HTERT RPE-1 (cell line): ENCODE measurements around the gene SPATA9.

Experiments
- in situ Hi-C: fragments of 300-500 bp; cut with MboI; formaldehyde crosslinking; loops from 4 replicates; pipeline ENCODE4 v1.14.3; 2020; ENCODE audit warnings: low sequenced_read_pairs

Gene SPATA9

DNA sequence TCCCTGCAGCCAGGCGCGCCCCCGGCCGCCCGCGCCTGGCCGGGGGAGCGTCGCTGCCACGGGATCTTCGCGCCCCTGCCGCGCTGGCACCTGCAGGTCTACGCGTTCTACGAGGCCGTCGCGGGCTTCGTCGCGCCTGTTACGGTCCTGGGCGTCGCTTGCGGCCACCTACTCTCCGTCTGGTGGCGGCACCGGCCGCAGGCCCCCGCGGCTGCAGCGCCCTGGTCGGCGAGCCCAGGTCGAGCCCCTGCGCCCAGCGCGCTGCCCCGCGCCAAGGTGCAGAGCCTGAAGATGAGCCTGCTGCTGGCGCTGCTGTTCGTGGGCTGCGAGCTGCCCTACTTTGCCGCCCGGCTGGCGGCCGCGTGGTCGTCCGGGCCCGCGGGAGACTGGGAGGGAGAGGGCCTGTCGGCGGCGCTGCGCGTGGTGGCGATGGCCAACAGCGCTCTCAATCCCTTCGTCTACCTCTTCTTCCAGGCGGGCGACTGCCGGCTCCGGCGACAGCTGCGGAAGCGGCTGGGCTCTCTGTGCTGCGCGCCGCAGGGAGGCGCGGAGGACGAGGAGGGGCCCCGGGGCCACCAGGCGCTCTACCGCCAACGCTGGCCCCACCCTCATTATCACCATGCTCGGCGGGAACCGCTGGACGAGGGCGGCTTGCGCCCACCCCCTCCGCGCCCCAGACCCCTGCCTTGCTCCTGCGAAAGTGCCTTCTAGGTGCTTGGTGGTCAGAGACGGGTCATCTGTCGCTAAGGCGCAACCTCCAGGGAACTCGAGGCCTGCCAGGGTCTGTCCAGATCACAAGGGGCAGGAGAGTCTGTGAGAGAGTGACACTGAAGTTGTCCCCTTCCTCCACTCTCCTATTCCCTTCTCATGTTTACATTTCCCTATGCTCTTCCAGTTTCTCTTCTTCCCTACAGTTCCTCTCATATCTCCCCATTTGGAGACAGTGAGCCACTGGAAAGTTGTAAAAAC lies 61.6 kb downstream of the SPATA9 start:
- in situ Hi-C loops, result no loop called here

GRCh38 chr5:95620030-95620869 lies 62.5 kb downstream of the SPATA9 start, which contains the start of gene GPR150:
Gene GPR150 (plus strand): TSS chr5:95620087. CDS start chr5:95620276, 189 bp downstream.
- in situ Hi-C loops, result no loop called here

GRCh38 chr5:95619514-95620029 lies 63.2 kb downstream of the SPATA9 start:
- in situ Hi-C loops, result no loop called here

GRCh38 chr5:95619096-95619495 lies 63.7 kb downstream of the SPATA9 start:
- in situ Hi-C loops, result no loop called here

GRCh38 chr5:95617057-95617456 lies 65.7 kb downstream of the SPATA9 start:
- in situ Hi-C loops, result no loop called here

DNA sequence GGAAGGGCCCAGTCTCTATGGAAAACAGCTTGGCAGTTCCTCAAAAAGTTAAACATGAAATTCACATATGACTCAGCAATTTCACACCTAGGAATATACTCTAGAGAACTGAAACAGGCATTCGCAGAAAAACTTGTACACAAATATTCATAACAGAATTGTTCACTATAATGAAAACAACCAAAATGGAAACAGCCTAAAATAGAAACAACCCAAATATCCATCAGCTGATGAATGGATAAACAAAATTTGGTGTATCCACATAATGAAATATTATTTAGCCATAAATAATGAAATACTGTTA lies 67.7 kb downstream of the SPATA9 start:
- in situ Hi-C loops, result no loop called here

DNA sequence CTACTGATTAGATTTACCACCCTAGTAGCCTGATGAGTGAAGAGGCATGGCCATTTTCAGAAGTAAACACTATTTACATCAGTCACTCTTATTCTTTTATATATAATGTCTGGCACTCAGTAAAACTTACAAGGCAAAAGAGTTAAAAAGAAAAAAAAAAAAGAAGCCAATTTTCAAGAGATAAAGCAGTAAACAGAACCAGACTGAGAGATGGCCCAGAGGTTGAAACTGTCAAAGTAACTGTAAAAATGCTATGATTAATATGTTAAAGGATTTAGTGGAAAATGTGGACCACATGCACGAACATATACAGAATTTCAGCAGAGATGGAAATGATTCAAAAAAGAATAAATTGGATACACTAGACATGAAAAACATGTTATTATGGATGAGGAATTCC lies 69.3 kb downstream of the SPATA9 start:
- in situ Hi-C loops, result no loop called here

DNA sequence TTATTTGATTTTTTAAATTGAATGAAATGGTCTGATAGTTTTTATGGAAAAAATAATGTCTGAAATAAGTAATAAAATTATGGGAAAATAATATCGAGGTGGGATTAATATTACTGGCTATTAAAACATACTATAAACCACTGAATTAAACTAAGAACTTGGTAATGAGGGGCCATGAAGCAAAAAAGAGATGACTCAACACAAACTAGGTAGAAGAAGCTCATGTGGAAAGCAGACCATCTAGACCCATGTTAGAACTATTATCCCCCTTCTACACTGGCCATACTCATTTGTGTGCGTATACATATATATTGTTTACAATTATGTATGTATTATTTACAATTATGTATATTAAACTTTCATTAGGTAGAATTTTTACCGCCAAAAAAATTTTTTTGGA lies 71.4 kb downstream of the SPATA9 start:
- in situ Hi-C loops, result no loop called here

- in situ Hi-C loops, result no loop called here
Measured at GRCh38 chr5:95610546-95610945, 72.2 kb downstream of the SPATA9 start.

- in situ Hi-C loops, result no loop called here
Measured at GRCh38 chr5:95609711-95610110, 73.1 kb downstream of the SPATA9 start.
